CD4-positive, alpha-beta T cell treated with Interferon gamma for 1 hour (primary cell): ENCODE data around the gene NFIB.

Experiments
- DNase-seq: peaks from one replicate; pipeline ENCODE4 v3.0.0-alpha.2; 2020

NFIB gene

DNA sequence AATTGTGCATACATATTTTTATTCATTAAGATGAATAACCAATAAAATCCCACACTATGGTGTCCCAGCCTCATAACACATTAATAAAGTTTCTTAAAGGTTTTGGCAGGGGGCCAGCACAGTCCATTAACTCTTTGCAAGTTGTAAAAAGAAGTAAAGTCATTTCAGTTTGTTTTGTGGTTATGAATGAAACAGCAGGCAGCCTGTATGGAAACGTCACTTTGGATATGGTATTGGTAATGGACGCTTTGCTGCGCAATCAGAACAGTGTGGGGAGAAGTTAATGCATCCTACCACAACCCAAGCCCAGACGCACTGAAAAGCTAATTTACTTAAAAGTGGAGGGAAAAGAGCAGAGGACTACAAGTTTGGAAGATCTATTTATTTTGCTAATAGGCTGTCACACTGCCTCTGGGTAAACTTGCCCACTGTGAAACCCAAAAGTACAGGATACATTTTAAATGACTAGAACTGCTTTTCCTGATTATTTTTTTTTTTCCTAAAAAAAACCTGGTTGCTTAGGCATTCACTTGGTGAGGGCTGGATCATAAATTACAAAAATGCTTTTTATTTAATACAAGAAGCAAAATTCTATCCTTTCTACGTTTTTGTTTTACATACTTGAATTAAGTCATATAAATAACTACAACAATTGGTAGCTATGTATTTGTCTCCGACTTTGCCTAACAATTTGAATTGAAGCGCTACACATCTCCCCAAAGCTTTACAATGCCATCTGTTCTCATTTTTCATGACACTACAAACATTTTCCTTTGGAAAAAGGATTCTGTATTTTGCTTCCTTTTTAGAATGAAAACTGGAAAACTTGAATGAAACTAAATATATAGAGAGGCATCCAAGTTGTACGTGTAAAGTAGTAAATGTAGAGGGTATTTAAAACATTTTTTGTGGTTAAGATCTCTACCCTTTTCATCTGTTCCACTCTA lies 104.3 kb downstream of the NFIB start:
- no peak for DNase-seq

DNA sequence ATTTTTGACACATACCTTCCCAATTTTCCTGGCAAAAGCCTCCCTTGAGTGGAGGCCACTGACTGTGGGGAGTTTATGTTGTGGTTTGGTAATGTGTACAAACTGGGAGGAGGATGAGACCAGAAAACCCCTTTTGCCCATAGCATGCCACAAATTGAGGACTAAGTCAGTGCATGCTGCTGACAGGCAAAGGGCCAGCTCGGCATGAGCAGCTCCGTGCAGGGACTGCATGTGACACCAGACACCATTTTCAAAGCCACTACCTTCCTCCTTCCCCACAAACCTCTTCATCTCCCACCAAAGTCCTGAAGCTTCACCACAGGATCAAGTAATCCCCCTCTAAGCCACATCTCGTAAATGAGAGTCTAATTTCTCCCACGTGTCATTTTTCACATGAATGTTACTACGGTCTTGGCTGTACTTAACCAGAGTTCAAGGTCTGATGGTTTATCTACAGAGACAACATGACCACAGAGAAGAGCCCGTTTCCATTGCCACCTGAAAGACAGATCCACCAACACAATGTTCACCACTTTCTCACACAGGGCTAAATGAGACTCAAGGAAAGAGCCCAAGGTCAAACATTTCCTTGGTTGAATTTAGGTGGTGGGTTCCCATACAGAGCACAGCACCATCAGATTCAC lies 106.5 kb downstream of the NFIB start:
- no peak for DNase-seq

DNA sequence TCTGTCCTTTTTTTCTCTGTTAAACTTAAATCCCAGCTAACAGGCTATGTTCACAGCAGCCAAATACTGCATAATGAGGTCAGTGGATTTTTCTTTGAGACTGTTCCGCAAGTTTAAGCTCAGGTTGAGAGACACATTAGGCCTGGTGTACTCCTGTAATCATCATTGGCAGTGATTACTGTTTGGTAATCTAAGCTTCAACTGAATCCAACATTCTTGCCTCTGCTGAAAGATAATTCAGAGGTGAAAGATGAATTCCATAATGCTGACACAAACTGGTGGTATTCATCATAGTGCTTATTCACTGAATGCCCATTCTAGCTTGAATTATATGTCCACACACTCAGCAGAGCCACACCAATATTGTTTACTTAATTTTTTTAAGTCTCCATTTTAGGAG lies 108.5 kb downstream of the NFIB start:
- DNase-seq: no peak

DNA sequence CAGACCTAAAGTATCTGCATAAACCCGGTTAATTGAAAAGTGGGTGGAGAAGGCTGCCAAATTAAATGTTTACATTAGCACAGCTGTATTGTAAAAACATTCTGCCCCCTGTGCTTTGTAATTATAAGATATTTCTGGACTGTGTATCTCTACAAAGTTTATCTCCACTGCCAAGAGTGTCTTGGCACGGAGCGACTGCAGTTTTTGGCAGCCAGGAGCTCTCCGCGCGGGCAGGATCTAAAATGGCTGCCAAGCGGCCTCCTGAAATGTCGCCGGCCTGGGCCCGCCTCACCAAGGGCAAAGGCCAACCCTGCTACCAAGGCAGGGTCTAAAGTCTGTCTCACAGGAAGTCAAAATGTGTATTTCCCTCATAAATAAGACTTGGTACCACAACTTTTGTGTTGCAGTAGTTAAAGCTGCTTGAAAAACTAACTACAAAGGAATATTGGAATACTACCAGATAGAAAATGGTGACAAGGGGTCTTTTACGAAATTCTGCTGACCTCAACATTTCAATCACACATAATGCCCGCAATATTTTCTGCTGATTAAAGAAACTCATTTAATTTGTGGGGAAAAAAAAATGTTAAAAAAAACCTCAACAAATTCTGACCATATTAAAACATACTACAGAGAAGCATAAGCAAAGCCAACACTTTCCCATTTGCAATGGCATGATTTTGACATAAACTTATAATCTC lies 110.4 kb downstream of the NFIB start:
- DNase-seq: no peak

DNA sequence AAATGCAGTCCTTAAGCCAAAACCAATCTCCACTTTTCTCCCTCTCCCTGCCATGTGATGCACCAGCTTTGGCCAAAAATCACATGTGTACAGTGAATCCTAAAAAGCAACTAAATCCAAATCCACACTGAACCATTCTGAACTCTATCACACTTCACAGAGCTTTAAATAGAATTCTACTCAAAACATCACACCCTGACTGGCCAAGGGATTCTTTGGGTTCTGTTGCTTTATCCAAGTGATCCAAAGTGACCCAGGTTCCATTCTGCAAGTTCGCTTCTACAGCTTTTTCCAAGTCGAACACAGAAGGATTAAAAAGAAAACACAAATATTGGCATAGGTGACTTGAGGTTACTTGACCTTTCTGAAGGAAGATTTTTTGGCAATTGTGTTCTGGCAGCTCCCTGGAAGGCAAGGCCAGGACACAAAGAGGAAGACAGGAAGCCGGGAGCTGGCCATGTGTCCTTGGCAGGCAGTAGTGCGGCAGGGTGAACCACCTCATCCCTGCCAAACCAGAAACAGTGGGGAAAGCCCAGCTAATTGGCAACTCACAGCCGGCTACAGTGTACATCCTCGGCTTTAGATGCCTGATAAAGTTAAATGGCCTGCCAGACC lies 115.0 kb downstream of the NFIB start:
- DNase-seq: no peak

DNA sequence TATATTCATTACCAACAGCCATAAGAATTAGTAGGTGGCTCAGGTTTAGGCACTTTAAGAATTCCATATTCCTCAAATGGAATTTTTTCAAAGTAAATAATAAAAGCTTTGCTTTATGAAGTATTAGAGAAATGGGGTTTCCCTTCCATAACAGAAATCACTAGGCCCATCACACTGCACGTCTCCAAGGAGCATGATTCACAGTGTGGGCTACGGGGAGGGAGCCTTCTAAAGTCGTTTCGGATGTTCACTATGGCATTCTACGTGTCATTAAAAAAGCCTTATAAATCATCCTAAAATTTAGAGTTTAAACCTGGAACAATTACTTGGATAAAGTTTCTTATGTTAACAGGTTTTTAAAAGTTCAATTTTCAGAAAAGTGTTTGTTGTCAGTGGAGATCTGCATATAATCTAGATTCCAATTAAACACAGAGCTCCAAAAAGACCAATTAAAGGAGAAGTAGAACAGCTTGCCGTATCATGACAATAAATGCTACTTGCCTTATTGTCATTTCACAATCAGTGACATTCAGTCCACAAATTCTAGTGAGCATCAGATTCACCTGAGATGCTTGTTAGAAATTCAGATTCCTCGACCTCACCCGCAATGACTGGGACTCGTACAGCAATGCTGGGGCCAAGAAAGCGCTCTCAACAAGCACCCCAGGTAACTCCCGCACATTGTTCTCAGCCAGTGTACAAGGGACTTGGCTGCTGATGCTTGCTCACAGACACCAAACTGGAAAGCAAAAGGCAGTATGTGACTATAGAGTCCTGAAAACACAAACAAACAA lies 115.7 kb downstream of the NFIB start:
- DNase-seq: no peak

DNA sequence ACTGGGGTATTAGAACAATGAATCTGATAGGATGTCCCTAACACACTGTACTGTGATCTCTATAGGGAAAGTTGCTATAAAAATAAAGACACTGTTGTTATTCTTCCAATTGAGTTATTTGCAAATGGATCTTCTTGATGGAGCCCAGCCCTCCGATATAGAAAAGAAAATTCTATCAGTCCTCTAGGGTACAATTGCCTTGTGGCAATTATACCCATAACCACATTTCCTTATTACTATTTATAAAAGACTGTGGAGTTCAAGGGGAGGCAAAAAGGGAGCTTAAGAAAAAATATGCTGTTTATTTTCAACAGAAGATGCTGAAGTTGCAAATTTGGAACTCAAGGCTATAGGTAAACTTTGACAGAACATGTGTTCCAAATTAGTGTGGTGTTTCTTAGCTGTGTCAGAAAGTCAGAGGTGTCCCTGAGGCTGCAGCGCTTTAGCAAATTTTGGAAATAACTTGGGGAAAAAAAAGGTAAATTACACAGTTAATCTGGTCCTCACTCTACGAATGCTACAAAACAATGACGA lies 116.5 kb downstream of the NFIB start:
- no peak for DNase-seq

DNA sequence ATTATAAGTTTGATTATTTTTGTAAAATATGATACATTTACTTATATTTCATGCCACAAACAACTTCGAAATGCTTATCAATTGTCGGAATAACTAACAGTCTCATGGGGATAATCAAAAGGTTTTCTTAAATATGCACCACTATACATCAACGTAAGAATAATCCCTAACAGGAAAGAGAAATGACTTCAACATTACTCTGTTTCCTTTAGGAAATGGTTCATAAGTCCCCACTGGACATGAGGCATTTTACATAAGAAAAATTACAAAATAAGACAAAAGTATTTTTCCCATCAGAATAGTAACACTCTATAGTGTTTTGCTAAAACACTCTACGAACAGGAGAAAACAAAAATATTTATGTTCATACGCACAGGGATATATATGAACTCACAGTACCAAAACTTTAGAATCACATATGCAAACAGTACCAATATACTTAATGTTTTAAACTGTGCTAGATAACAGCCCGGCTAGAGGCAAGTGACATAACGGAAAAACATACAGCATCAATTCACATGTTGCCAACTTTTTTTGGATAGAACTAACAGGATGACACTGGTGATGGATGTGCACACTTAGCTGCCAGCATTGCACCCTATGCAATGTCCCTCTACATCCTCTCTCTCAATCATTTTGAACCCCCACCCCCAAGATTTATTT lies 120.5 kb downstream of the NFIB start:
- no peak for DNase-seq

DNA sequence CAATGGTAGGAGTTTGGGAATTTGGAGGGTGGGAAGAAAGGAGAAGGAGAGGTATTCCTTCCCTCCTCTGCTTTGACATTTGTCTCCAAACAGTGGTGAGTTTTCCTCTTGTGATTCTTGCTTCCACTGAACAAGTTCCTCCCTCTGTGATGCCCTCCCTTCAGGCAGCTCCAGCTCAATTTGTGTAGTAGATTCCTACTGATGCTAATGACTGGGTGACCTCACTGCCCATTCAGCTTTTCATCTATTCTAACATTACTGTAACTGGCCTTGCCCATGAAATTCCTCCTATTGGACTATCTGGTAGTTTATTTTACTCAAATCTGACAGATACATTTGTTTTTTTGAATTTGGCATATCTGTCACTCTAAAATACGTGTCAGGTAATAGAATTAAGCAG lies 121.4 kb downstream of the NFIB start:
- no peak for DNase-seq

DNA sequence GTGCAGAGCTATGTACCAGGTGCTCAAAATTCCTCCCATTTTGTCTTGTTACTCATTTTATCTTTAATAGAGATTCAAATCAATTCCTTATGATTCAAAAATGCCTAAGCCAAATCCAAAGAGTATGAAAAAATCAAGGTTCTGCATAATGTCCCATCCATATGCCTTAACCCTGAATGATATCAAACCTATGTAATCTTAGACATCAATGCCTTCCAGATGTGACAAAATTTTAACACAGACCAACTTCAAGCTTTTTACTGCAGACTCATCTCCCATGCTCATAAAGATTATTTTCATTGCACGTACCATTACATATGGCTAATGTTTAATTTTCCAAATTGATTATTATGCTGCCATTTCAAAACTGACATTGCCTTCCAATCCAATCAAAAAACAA lies 122.4 kb downstream of the NFIB start:
- DNase-seq: no peak

DNA sequence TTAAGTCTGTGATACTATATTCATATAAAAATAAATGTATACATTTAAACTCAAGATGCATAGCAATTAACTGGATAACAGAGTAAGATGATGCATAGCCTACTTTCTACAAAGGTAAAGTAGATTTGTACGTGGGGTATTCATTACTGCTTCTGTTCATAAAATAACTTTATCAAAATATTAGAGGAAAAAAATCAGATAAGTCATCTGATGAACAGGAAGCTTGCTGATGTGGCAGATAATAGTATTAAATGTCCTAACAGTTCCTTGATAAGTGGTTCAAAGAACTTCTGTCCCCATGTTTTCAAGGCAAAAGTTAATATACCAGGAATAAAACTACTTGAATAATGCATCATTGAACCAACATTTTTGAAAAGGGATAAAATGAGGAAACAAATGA lies 123.7 kb downstream of the NFIB start:
- DNase-seq: no peak

DNA sequence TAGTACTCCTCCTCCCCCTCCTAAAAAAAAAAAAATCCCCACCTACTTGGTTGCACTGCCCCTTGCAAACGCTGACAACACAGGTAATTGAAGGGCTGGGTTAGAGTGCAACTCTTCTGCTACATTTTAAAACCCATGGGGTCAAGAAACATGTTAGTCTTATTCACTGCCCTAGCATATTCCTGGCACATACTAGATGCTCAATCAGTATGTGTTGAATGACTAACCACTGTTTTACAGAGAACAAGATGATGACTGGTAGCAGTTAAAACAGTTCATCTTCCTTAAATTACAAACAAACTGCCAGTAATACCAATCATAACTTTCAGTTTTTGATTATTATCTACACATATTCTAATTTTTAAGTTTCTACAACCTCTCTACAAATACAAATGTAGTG lies 124.4 kb downstream of the NFIB start:
- no peak for DNase-seq

DNA sequence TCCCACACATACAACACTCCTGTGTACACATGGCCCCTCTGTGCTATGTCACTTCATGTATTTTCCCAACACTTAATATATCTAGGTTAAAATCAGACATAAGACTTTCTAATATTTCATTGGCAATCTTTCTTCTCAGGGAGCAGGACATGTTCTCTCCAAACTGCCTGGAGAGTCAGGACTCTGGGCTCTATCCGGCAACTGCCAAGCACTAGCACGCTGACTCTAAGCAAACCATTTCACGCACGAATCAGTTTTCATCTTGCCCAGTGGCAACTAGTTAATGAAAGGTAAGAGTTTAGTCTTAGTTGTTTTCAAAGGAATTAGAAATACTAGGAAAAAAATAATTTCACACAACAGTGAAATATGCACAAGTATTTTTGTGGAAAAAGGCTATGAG lies 124.8 kb downstream of the NFIB start:
- no peak for DNase-seq

DNA sequence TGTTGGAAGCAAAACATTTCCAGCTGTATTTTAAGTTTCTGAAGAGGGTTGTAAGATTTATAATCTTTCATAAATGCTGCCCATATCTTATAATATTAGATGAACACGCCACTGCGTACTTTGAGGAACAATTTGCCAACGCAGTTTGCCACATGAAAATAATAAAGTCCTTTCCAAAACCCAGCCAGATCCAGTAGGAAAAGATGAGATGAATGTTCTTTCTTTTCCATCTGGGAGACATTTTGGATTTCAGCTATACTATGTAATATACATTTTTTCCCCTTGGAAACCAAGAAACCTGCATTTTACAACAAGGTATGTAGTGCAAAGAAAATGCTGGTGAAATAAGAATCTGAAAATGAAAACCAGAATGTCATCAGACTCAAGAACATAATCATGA lies 125.4 kb downstream of the NFIB start:
- no peak for DNase-seq

DNA sequence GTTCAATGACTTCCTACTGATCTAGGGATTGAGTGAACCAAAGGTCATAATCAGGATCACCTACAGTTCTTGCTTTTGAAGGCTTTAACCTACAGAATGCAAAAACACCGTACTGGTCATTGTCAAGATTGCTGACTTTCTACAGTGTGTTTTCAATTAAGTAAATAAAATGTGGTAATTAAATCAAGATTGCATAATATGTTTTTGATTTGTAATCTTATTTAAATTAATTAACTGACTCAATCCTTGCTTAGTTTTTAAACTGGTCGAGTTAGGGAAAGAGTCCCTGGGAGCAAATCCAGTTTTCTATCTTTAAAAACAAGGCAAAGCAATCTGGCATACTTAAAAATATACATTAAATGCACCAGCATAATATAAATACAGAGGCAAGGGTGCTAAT lies 125.9 kb downstream of the NFIB start:
- DNase-seq: no peak

DNA sequence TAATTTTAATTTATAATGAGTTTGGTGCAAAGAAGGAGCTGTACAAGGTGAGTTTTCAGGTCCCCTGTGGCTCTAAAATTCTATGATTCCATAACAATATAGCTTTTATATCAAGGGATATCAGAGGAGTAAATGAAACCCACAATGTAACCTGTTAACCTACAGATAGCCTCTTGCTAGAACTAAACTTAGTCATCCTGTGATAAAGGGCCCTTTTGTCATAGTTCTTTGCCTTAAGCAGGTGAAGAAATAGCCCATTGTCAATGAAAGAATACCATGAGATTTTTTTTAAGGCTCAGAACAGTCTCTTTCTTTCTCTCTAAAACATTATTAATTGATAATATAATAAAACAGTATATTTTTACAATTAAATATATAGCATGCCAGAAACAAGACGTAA lies 127.8 kb downstream of the NFIB start:
- no peak for DNase-seq

DNA sequence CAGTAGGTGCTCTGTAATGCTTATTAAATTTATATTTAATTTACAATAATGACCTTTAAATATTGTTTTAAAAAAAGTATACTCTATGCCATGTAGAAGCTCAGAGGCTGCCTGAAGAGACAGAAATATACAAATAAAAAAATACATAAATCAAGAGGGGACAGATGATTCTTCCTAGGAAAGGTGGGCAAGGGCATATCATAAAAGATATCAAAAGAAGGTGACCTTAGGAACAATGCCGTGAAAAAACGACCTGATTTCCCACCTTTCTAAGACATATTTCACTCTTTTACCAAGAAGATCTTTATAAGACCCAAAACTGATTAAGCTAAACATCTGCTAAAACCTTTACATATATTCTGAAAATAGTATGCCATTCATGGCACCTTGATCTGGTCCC lies 128.9 kb downstream of the NFIB start:
- DNase-seq: no peak

DNA sequence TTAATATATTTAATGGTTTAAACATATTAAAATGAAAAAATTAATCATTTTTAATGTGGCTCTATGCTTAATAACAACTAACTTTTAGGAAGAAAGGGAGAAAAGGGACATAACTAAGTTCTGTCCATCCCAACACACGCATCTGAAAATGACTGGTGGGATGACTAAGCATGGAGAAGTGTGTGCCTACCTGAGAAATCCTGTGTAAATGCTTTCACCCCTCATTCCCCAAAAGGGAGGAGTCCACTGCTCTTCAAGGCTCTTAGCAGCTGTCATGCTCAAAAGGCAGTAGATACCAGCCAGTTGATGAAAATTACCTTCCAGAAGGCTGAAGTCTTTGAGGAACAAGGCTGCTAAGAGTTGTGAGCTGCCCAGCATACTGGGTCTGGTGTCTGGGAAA lies 130.9 kb downstream of the NFIB start:
- DNase-seq: no peak

DNA sequence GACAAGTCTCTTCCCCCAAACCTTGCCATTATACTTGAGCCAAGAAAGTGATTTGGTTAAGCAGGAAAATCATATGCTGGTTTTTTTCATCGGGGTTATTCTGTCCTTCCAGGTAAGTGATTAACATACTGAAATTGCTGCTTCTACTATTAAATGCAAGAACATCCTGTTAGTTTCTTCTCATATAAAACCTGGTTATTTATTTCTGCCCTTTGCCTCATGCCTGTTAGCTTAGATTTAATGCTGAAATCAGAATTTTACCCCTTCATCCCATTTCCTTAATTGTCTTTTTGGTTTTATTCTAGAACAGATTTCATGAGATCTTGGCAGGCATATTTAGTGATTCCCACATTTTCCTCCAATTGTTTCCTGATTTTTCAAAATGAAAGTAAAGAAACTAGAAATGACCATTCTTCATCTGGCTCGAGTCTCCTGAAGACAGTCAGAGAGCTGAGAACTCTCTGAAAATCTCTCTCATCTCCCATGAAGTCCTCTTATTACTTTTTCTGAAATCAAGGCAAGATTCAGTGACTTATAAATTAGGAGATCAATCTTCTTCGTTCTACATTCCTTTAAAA lies 132.9 kb downstream of the NFIB start:
- DNase-seq: no peak

DNA sequence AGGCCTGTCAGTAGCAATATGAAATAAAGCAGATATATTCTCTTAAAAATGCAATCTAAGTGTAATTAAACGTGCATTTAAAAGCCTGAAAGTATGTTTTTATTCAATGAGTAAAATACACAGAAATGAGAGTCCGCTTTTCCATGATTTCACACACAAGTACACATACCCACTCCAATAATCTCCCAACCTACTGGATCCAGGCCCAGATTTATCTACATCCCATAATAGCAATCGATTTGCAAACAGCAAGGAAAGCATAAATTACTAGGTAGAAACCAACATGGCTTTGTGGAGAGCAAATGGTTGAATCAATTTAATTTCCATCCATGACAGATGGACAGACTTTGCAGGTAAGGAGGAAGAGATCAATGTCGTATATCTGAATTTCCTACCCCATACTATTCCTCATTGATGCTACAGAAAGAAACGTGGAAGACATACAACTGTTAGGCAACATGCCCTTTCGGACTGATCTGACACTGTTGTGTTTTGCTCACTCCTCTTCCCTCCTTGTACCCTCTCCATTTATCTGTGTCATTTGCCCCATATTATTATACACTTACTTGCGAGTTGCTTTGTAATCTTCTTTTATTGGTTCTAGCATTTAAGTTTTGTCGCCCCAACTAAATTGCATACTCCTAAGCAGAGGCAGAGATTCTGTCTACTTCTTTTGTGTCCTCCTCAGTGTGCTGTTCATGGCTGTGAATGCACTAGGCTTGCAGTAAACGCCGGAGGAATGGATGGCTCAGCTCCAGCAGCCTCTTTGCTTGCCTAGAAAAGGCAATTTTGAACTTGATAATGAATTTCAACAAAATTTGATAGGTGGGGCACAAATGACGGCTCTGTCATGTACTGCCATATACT lies 133.6 kb downstream of the NFIB start:
- no peak for DNase-seq
